ELR (cell line): ENCODE results near the gene ADK.
"Not testable (repeated sequence)": the region's sequence is repeated elsewhere in the genome, so short reads cannot be mapped to it uniquely, and the experiment has no call there.

ENCODE experiments used
- DNase-seq: peaks from one replicate; pipeline ENCODE4 v3.0.0-alpha.2; 2015; ENCODE audit warnings: low read depth

ADK gene

DNA sequence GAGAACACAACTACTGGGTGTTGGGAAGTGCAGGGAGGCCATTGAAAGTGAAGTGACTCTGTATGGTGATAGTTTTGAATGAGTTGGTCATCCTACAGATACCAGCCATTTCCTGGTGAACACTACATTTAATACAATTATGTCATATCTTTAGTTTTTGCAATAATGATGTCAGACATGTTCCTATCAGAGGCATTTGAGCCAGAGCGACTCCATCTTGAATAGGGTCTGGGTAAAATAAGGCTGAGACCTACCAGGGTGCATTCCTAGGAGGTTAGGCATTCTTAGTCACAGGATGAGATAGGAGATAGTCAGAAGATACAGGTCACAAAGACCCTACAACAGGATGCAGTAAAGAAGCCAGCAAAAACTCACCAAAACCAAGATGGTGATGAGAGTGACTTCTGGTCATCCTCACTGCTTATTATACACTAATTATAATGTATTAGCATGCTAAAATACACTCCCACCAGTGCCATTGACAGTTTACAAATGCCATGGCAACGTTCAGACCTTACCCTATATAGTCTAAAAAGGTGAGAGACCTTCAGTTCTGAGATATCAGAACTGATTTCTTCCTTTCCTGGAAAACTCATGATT lies 28.2 kb downstream of the ADK start:
- peak; percentile 73 for DNase-seq

- DNase-seq: no peak
These were observed 35.7 kb downstream of the ADK start for GRCh38 chr10:74186678-74187077.

DNA sequence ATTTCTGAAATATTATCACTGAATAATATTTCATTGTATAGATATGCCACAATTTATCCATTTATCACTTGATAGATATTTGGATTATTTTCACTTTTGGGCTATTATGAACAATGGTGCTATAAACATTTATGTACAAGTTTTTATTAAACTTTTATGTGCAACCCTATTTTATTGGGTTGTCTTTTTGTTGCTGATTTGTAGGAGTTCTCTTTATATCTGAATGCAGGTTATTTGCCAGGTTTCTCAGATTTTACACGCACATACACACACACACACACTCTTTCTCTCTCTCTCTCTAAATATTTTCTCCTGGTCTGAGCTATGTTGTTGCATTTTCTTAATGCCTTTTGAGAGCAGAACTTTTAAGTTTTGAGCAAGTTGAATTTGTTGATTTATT lies 36.2 kb downstream of the ADK start:
- DNase-seq: no peak

GRCh38 chr10:74188617-74189016 lies 37.6 kb downstream of the ADK start:
- not testable (repeated sequence) for DNase-seq

- DNase-seq: peak; percentile 98
These were observed 39.0 kb downstream of the ADK start for GRCh38 chr10:74189999-74190421.

GRCh38 chr10:74190494-74190893 lies 39.5 kb downstream of the ADK start:
- peak; percentile 45 for DNase-seq

DNA sequence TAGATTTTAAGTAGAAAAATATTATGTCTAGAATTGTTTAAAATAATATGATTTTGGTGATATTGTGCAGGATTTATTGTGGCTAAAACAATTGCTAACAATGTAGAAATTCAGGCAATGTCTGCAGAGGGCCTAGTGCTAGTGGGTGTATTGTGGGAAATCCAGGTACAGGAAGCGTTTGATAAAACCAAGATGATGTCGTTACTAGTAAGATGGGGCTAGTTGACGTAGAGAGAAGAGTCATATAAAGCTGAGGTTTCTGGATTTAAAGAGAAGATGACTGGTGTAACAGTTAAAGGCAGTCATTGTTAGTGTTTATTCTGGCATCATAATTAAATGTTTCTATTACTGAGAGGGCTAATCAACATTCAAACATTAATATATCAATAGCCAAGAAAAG lies 43.5 kb downstream of the ADK start:
- DNase-seq: peak; percentile 74

GRCh38 chr10:74194999-74195398 lies 44.0 kb downstream of the ADK start:
- no peak for DNase-seq

GRCh38 chr10:74199315-74199714 lies 48.3 kb downstream of the ADK start:
- DNase-seq: no peak

- no peak for DNase-seq
These were observed 51.3 kb downstream of the ADK start for GRCh38 chr10:74202356-74202755.

- DNase-seq: no peak
These were observed 55.7 kb downstream of the ADK start for GRCh38 chr10:74206746-74207145.

- DNase-seq: no peak
These were observed 56.9 kb downstream of the ADK start for GRCh38 chr10:74207691-74208480.

GRCh38 chr10:74208997-74209396 lies 58.0 kb downstream of the ADK start:
- no peak for DNase-seq

DNA sequence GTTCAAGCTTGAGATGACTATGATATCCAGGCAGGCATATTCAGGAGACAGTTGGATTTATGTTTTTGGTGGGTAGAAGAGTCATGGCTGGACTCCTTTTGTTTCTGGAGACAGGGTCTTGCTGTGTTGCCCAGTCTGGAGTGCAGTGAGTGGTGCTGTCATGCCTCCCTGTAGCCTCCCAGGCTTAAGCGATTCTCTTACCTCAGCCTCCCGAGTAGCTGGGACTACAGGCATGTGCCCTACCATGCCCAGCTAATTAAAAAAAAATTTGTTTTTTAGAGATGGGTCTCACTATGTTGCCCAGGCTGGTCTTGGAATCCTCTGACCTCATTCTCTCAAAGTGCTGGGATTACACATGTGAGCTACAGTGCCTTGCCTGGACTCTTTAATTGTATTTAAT lies 62.0 kb downstream of the ADK start:
- DNase-seq: no peak

DNA sequence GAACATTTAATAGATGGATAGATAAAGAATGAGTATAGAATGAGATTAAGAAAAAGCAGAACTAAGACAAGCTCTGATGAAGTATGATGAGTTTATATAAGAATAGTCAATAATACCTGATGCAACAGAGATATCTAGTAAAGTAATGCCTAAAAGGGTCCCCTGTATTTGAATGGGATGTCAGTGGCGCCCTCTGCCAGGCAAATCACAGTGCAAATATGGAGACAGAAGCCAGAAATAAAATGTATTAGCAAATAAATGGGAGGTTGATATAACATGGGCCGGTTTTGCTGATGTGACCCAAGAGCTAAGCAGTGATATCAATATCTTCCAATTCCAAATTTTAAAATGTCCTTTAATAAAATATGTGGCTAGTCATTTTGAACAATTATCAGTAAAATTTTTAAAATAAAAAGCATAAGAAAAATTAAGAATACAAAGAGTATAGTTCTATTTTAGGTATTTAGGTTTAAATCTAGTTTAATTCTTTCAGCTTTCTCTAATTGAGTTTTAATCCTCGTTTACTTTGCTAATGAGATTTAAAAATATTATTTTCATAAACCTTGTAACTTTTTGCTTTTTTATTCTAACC lies 62.6 kb downstream of the ADK start:
- DNase-seq: peak; percentile 62

GRCh38 chr10:74217110-74217509 lies 66.1 kb downstream of the ADK start:
- not testable (repeated sequence) for DNase-seq

DNA sequence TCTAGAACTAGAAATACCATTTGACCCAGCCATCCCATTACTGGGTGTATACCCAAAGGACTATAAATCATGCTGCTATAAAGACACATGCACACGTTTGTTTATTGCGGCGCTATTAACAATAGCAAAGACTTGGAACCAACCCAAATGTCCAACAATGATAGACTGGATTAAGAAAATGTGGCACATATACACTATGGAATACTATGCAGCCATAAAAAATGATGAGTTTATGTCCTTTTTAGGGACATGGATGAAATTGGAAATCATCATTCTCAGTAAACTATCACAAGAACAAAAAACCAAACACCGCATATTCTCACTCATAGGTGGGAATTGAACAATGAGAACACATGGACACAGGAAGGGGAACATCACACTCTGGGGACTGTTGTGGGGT lies 71.4 kb downstream of the ADK start:
- not testable (repeated sequence) for DNase-seq

- DNase-seq: peak; percentile 87
These were observed 72.9 kb downstream of the ADK start for GRCh38 chr10:74223755-74224529.

GRCh38 chr10:74227697-74228424 lies 76.8 kb downstream of the ADK start:
- peak; percentile 80 for DNase-seq

GRCh38 chr10:74231375-74231774 lies 80.4 kb downstream of the ADK start:
- peak; percentile 80 for DNase-seq

DNA sequence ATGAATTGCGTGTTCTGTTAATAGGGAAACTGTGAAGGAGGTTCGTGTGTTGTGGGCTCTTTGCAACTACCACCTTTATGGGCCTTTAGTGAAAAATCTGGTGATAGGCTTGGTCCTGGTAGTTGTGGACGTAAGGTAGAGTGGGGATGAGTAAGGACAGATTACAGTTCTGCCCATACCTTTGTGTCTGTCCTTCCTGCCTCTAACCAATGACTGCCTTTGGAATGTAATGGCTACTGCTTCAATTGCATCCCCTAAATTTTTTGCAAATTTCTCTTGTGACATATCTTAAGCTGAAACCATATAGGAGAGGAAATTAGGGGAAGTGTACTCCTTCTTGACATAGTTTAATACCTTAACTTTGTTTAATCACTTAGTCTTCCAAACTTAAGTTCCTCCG lies 82.3 kb downstream of the ADK start:
- no peak for DNase-seq

- peak; percentile 54 for DNase-seq
These were observed 83.5 kb downstream of the ADK start for GRCh38 chr10:74234569-74234968.
